Pancreas (tissue), 10 donors: ENCODE data around the gene MIOX. TPM values are rescaled to one million over a fixed set of nuclear protein-coding genes. Genes with fewer than 3 reads are reported as not detected.
A peak's percentile ranks its signal among the peaks of the same experiment; 100 is the strongest.

Source experiments
- ATAC-seq, 4 donors: fragments of 200-7000 bp; cut with Tn5 transposase; one replicate each; pipeline versions ENCODE4 v1.8.0 to v1.9.1; 2020; ENCODE audit warnings: mild to moderate bottlenecking in 4 of 4, moderate library complexity in 4 of 4
- DNase-seq, 6 donors: peaks; one replicate each; pipeline ENCODE4 v3.0.0-alpha.2; 2020
- FAIRE-seq: peaks from 2 replicates; lab custom pipeline; 2012; peaks lifted over from hg19 to GRCh38; lab: Jason Lieb, UNC
- H3K27ac ChIP-seq, 4 donors: fragments of 200-600 bp; sonication (generic); 1 replicate in 3 of 4; 2 replicates in 1 of 4; pipeline versions ENCODE4 v1.5.0 to v1.8.0; 2020
- H3K27me3 ChIP-seq, 4 donors: fragments of 200-600 bp; one replicate each; pipeline ENCODE4 v1.8.0; 2021
- H3K36me3 ChIP-seq, 3 donors: fragments of 200-600 bp; sonication (generic) in 1 of 3; one replicate each; pipeline versions ENCODE4 v1.5.0 to v1.8.0; 2020 to 2021
- H3K4me1 ChIP-seq, 3 donors: fragments of 200-600 bp; one replicate each; pipeline ENCODE4 v1.8.0; 2021
- H3K4me3 ChIP-seq, 4 donors: fragments of 200-600 bp; sonication (generic) in 2 of 4; one replicate each; pipeline versions ENCODE4 v1.5.0 to v1.8.0; 2020 to 2021
- H3K9me3 ChIP-seq, 4 donors: fragments of 200-600 bp; one replicate each; pipeline ENCODE4 v1.8.0; 2021
- whole genome bisulfite sequencing, 2 donors: extraction: QIAGEN DNeasy Blood & Tissue Kit; methylation state at CpG; one replicate each; pipeline ENCODE4 v1.1.7; 2013; 5-methylcytosine and 5-hydroxymethylcytosine counted together
- intact Hi-C, 3 donors: fragments of 100-400 bp; cut with DNase I; formaldehyde crosslinking; loops; one replicate each; pipeline versions ENCODE4 v1.11.1 to v1.14.2; 2022
- polyA plus RNA-seq, 2 donors: library from polyadenylated mRNA; stranded (reverse); fragments of 200-250 nt; gene quantifications; one replicate each; pipeline ENCODE4 v1.2.3, GENCODE V29; 2013
- total RNA-seq, 6 donors: library from RNA; stranded (reverse); fragmentation: NEBNext Ultra II Directional in 4 of 6; extraction: Animal tissue kit (Norgen Biotek cat#: 25700) in 4 of 6; gene quantifications; one replicate each; pipeline versions ENCODE4 v1.2.1 to v1.2.4, GENCODE V29; 2021 to 2023
- TF ChIP-seq, protein P1 (sequence below), 4 donors: fragments of 200-600 bp; sonication (generic) in 3 of 4; IDR thresholded peaks; one replicate each; pipeline versions ENCODE4 v1.5.0 to v1.8.0; 2021; ENCODE audit warnings: antibody characterized with exemption in 4 of 4
- donor health status: healthy with polysubstance abuse.
- donor health status: DM: no; HTN: no; CAD: no; lungs with moderate emphysema.
- donor health status: DM: no; HTN: no; CAD: no.
- donor health status: control.
- donor health status: control.
- donor health status: Bipolar disorder and iron deficiency.
- donor health status: DM: yes; HTN: yes; CAD: no.
- donor health status: DM: no; HTN: no; CAD: no.
- donor health status: DM: no; HTN: no; CAD: no.
- donor health status: DM: yes; HTN: yes; CAD: no.

The MIOX gene
- total and polyA plus RNA-seq, 8 donors: 0.40 to 2.9 (median 0.54) TPM; not detected in 3

DNA sequence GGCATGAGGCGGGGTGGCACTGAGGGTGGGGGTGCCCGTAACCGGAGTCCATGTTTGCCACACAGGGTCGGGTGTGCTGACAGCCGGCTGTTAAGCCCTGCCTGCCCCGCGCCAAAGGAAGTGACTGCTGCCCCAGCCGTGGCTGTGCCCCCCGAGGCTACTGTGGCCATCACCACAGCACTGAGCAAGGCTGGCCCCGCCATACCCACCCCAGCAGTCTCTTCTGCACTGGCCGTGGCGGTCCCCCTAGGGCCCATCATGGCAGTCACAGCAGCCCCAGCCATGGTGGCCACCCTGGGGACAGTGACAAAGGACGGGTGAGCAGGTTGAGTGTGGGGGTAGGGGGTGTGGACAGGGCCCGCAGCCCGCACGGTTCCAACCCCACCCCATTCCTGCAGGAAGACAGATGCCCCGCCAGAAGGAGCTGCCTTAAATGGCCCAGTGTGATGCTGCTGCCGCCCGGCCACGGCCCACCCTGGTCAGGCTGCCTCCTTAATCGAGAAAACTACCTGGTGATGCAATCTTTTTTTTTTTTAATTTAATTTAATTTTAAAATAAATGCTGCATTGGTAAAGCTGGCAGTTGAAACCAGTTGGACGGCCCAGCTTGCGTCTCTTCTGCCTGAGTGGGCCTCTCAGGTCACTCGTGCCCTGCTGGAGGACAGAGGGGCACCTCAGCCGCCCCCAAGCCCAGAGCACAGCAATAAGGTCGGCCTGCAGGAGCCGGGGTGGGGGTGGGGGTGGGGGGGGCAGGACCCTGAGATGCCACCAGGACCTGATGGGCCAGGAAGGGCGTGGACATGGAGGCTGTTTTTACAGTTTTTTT is 42.6 kb upstream of the MIOX start:
- no peaks in the 10 kb centered on the region for H3K9me3 ChIP-seq
- peak in 3 of 4 donors; percentile 1 to 5 (median 4) for ATAC-seq
- peak in 3 of 6 donors; percentile 3 to 74 (median 39) for DNase-seq
- H3K36me3 ChIP-seq: peaks cover 0 to 54% (median 11%) of the 10 kb centered on the region in 3 donors
- FAIRE-seq: no peak
- H3K4me1 ChIP-seq: no peaks in the 10 kb centered on the region
- no peak overlapping the region for H3K27ac ChIP-seq
- TF ChIP-seq, protein P1, sequence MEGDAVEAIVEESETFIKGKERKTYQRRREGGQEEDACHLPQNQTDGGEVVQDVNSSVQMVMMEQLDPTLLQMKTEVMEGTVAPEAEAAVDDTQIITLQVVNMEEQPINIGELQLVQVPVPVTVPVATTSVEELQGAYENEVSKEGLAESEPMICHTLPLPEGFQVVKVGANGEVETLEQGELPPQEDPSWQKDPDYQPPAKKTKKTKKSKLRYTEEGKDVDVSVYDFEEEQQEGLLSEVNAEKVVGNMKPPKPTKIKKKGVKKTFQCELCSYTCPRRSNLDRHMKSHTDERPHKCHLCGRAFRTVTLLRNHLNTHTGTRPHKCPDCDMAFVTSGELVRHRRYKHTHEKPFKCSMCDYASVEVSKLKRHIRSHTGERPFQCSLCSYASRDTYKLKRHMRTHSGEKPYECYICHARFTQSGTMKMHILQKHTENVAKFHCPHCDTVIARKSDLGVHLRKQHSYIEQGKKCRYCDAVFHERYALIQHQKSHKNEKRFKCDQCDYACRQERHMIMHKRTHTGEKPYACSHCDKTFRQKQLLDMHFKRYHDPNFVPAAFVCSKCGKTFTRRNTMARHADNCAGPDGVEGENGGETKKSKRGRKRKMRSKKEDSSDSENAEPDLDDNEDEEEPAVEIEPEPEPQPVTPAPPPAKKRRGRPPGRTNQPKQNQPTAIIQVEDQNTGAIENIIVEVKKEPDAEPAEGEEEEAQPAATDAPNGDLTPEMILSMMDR (IDR thresholded peaks at IDR 0.05): no peak
- intact Hi-C loops: no loop called here
- H3K4me3 ChIP-seq: no peak overlapping the region
- no peaks in the 10 kb centered on the region for H3K27me3 ChIP-seq
- 73 to 77% methylated on average over 27 to 28 of the region's 28 CpGs for WGBS, 2 donors

DNA sequence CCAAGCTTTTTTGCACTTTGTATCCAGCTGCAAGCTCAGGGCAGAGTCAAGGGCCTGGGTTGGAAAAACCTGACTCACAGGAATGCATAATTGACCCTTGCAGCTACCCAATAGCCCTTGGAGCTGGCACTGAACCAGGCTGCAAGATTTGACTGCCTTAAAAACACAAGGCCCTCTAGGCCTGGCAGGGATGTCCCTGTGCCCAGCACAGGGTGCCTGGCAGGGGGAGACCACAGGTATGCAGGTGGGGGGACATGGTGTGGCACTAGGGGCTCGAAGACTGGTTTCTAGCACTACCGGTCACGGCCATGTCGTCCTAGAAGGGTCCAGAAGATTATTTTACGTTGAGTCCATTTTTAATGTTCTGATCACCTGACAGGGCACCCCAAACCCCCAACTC is 42.0 kb upstream of the MIOX start:
- Histone ChIP-seq H3K4me1 (no peaks in the 10 kb centered on the region), H3K27me3 (no peaks in the 10 kb centered on the region), H3K36me3 (peaks cover 0 to 53% (median 8%) of the 10 kb centered on the region in 3 donors), H3K9me3 (no peaks in the 10 kb centered on the region), H3K27ac (no peak overlapping the region), H3K4me3 (no peak overlapping the region)
- TF ChIP-seq, protein P1 (IDR thresholded peaks at IDR 0.05): no peak
- DNase-seq: peak in 3 of 6 donors; percentile 25 to 59 (median 29)
- no peak for FAIRE-seq
- 82 to 88% methylated on average over 5 of the region's 5 CpGs for WGBS, 2 donors
- intact Hi-C loops: no loop called here
- peak in 3 of 4 donors; percentile 2 to 8 (median 5) for ATAC-seq

DNA sequence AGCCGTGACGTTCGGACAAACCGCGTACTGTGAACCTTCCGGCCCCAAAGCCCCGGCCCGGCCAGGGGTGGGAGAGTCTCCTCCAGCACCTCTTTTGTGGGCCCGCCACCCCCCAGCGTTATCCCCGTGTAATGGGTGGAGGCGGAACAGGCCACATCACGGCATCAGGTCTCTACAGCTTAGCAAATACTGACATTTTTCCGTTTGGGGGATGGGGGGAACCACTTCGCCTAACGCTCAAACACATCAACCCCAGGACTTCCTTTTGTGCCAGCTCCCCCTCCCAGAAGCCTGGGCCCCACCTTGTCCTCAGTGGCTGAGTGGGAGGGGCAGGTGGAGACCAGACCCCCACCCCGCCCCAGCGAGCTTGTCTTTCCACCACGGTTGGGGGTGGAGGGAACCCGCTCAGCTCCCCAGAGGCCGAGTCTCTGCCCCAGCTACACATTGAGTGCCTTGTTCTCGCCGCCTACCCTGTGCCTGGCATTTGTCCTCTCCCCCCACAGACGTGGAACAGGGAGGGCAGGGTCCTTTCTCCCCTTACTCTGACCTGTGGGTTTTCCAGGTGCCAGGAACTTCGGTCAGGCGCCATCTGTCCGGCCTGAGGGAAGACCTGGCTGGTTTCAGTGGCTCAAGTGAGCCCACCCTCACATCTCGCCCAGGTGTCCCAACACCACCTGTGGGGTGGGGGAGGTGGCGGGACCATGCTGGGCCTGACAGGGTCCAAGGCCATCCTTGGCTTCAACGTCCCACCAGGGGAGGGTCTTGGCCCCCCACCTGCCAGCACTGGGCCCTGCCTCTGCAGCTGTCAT is 41.4 kb upstream of the MIOX start:
- H3K4me1 ChIP-seq: no peaks in the 10 kb centered on the region
- no peaks in the 10 kb centered on the region for H3K27me3 ChIP-seq
- TF ChIP-seq, protein P1 (IDR thresholded peaks at IDR 0.05): no peak
- 74% methylated on average over 30 of the region's 30 CpGs for WGBS, 2 donors
- intact Hi-C loops: no loop called here
- no peak overlapping the region for H3K27ac ChIP-seq
- FAIRE-seq (no peak), DNase-seq (peak in 3 of 6 donors; percentile 22 to 66 (median 38)), ATAC-seq (no peak)
- peaks cover 0 to 48% (median 3%) of the 10 kb centered on the region in 3 donors for H3K36me3 ChIP-seq
- no peaks in the 10 kb centered on the region for H3K9me3 ChIP-seq
- no peak overlapping the region for H3K4me3 ChIP-seq

DNA sequence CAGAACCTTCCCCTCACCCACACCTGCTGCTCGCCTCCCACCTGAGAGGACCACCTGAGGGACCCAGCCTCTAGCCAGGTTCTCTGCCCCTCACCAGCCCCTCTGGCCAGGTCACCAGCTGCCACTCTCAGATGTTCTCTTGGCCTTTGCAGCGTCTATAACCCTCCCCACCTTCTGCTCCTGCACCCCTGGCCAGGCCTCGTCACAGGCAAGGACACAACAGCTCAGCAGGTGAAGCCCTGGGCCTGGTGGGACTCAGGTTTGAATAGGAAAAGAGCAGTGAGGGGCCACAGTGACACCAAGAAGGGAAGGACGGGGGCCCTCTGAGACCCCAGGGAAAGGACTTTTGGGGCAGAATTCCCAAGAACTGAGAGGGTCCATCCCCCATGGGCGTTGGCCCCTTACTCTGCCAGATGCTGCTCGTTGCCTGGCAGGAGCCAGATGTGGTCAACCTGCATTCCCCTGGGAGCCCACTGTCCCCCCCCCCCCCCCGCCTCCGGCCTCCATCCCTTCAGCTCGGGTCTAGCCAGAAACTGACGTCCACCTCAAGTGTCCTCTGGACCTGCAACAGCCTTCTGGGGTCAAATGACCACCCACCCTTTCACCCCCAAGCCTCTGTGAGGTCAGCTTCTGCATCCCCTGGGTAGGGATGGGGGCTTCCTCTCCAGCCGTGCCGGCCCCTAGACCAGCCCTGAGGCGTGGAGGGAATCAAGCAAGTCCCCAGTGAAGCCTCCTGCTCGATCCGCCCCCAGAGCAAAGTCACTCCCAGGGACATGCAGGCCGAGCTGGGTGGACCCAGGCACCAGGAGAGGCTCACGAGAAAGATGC is 40.6 kb upstream of the MIOX start:
- no peak for FAIRE-seq

More for the DNA sequence above, 40.6 kb upstream of the MIOX start:
- DNase-seq (peak in 2 of 6 donors; percentile 35 to 58), ATAC-seq (no peak)
- intact Hi-C loops: no loop called here
- TF ChIP-seq, protein P1 (IDR thresholded peaks at IDR 0.05): no peak
- Histone ChIP-seq H3K4me1 (no peaks in the 10 kb centered on the region), H3K27ac (no peak overlapping the region), H3K4me3 (no peak overlapping the region), H3K9me3 (no peaks in the 10 kb centered on the region), H3K27me3 (no peaks in the 10 kb centered on the region), H3K36me3 (peaks cover 0 to 41% (median 3%) of the 10 kb centered on the region in 3 donors)
- 83 to 88% methylated on average over 17 of the region's 17 CpGs for WGBS, 2 donors
